Fibroblast of skin of left quadriceps (primary cell): ENCODE results near the gene AKIRIN2.
A peak's percentile ranks its signal among the peaks of the same experiment; 100 is the strongest.

Source experiments
- DNase-seq, 2 experiments: peaks; one replicate each; pipeline ENCODE4 v3.0.0-alpha.2; 2013; ENCODE audit warnings: low read depth in 2 of 2

Gene AKIRIN2

DNA sequence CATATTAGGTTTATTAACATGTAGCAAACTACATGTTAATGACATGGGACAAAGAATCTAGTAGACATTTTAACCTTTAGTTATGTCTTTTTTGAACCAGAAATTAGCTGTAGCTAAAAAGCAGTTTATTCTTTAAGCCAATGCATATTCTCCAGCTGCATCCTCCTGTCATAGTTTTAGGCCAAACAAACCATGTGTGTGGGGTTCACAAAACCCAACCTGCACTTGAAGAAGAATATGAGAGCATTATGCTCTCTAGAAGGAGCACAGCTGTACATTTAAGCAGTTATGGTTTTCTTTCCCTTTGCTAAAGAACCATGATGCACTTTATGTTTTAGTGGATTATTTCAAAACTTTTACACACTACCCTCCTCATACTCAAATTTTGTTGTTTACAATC is 46.2 kb downstream of the AKIRIN2 start:
- no peak for DNase-seq

GRCh38 chr6:87654875-87655454 is 47.1 kb downstream of the AKIRIN2 start:
- no peak for DNase-seq

DNA sequence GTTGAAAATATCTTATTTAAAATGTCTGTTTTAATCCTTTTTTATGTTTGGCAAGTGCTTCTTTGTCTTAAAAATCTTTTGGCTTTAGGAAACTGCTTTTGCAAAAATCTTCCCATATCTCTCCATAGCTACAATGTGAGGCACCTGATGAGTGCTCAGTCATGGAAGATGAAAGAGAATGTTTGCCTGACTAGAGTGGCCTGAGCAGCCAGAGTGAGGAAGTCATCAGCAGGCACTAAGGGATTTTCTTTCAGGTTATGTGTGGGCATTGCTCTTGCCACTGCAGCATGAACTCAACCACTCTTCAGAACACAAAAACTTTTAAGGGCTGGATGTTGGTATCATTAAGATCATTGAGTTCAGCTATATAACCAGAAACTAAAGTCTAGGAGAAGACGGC is 47.9 kb downstream of the AKIRIN2 start:
- no peak for DNase-seq

DNA sequence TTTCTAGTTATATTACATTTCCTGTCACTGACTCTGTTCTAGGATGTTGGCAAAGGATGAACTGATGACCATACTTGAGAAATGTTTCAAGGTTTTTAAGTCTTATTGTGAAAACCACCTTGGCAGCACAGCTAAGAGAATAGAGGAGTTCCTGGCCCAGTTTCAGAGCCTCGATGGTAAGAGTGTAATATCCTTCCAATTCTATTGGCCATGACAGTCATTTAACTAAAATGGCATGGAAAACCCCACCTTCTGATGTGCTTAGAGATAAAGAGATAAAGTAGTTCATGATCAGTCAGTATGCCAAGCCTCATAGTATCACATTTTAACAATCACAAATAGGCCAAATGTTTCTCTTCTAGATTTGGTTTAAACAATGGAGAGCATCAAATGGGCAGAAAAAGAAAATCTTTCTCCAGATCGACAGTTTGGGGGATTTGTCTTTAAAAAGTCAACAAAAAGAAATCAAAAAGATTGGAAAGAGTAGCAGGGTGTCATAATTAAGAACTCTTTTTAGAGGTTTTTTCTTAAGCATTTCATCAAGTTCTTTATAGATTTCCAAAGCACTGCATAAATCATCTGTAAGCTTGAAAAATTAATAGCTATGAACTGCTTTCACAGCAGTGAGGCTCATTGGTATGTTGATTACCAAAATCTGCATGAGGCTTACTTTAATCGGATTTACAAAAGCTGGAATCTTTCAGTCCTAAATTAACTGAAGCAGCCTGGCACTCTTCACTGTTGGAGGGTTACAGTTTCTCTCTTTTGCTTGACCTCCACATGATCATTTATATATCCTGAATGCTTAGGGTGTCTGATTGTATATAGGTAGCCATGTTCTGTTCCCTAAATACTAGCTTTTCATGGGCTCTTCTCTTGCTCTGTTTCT is 48.7 kb downstream of the AKIRIN2 start:
- no peak for DNase-seq

DNA sequence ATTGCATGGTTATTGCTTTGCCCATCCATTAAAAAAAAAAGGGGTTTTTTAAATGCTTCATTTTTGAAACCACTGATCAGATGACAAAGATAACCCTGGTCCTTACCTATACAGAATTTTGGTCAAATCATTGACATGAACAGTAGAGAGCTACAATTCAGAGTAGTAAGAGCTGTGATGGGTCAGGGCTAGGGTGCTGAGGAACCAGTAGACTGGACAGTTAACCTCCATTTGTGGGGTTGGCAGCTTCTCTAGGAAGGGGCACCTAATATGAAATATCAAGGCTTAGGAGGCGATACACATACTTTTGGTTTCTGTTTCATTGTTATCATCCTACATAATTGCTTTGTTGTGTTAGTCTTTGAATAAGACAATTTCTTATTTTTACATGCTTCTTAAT is 57.0 kb downstream of the AKIRIN2 start:
- DNase-seq = no peak

- DNase-seq = no peak
Observed at GRCh38 chr6:87641065-87641692, 60.9 kb downstream of the AKIRIN2 start.

DNA sequence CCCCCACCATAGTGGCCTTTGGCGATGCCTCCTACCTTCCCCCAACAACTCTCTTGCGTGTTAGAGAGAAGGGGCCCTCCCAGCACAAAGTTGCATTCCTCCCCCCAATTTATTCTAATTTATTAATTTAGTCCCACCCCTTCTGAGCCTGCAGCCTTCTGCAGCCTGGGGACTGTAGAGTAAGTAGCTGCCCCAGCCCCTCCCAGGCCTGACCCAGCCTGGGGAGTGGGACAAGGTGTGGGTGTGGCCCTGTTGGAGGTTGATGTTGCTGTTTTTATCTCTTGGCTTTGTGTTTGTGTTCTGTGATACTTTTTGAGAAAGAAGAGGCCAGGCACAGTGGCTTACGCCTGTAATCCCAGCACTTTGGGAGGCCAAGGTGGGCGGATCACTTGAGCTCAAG is 62.7 kb downstream of the AKIRIN2 start:
- DNase-seq = no peak

- no peak for DNase-seq
Observed at GRCh38 chr6:87637106-87637505, 64.9 kb downstream of the AKIRIN2 start.

- DNase-seq = no peak
Observed at GRCh38 chr6:87636315-87636714, 65.7 kb downstream of the AKIRIN2 start.

GRCh38 chr6:87633851-87634250 is 68.2 kb downstream of the AKIRIN2 start:
- no peak for DNase-seq

GRCh38 chr6:87630746-87631145 is 71.3 kb downstream of the AKIRIN2 start:
- no peak for DNase-seq

DNA sequence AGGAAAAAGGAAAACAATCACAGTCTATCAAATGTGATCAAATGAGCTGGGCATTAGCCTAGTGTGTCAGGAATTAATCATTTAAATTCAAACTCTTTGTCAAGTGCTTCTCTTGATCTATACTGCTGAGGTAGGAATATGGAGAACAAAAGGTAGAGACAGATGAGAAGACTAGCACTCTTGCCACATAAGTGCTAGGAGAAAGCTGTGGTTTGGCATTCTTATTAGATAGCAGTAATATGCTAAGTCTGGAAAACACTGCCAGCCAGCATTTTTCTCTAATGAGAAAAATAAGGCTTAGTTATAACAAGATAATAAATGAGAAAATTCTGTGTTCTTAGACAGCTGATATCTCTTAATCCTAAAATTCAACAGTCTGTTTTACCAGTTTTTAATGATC is 73.2 kb downstream of the AKIRIN2 start:
- DNase-seq = peak; percentile 2 to 4

- DNase-seq = no peak
Observed at GRCh38 chr6:87628424-87628823, 73.6 kb downstream of the AKIRIN2 start.
